ENCODE measurements around the gene ATE1.
A peak's percentile ranks its signal among the peaks of the same experiment; 100 is the strongest.
"Not testable (repeated sequence)": the region's sequence is repeated elsewhere in the genome, so short reads cannot be mapped to it uniquely, and the experiment has no call there.

Gene ATE1

DNA sequence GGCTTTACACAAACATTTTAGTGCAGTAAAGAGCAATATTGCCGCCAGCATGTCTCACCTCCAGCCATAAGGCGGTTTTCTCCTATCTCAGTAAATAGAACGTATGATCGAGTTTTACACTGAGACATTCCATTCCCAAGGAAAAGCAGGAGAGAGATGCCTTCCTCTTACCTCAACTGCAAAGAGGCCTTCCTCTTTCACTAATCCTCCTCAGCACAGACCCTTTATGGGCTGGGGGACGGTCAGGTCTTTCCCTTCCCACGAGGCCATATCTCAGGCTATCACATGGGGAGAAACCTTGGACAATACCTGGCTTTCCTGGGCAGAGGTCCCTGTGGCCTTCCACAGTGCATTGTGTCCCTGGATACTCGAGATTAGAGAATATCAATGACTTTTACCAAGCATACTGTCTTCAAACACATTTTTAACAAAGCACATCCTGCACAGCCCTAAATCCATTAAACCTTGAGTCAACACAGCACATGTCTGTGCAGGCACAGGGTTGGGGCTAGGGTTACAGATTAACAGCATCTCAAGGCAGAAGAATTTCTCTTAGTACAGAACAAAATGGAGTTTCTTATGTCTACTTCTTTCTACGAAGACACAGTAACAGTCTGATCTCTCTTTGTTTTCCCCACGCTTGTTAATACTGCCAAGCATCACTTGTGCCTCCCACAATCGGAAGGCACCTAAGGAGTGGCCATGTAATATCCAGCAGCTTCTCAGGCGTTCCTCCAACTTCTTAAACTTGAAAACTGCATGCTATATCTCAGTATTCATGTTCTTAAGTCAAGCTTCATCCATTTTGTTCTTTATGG, 2.6 kb upstream of the ATE1 start:
- DNase-seq (ENCODE audit: extremely low read depth in 1 of 2, low read depth in 1 of 2) = not testable (repeated sequence)

DNA sequence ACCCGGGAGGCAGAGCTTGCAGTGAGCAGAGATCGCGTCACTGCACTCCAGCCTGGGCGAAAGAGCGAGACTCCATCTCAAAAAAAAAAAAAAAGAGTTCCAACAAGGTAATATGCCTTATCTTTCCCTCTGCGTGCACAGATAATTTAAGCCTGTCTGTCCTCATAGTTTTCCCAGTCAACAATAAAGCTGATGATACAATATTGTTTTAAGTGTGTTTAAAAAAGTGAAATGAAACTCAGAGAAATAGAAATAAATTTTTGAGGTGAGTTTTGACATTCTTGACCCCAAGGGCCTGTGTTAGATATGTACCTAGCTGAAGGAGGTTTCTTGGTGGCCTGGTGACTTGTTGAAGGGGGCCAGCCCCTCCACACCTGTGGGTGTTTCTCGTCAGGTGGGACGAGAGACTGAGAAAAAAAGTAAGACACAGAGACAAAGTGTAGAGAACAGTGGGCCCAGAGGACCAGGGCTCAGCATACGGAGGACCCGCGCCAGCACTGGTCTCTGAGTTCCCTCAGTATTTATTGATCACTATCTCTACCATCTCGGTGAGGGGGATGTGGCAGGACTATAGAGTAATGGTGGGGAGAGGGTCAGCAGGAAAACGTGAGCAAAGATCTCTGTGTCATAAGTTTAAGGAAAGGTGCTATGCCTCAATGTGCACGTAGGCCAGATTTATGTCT, 1.9 kb upstream of the ATE1 start:
- not testable (repeated sequence) for DNase-seq (ENCODE audit: extremely low read depth in 1 of 2, low read depth in 1 of 2)

DNA sequence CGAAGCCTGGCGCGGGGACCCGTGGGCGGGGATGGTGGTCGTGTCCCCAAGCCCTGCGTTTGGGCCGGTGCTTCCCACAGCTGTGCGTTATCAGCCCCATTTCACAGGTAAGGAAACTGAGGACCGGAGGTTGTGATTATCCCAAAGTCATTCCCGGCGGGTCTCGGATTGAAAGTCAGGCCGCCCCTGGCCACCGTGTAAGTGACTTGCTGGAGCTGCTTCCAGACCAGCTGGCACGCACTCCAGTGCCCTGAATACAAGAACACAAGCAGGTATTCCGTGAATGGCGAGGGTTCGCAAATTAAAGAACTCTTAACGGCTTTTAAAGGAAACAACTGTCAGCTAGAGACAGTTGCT, 675 bp upstream of the ATE1 start:
- no peak for DNase-seq (ENCODE audit: extremely low read depth in 1 of 2, low read depth in 1 of 2)

DNA sequence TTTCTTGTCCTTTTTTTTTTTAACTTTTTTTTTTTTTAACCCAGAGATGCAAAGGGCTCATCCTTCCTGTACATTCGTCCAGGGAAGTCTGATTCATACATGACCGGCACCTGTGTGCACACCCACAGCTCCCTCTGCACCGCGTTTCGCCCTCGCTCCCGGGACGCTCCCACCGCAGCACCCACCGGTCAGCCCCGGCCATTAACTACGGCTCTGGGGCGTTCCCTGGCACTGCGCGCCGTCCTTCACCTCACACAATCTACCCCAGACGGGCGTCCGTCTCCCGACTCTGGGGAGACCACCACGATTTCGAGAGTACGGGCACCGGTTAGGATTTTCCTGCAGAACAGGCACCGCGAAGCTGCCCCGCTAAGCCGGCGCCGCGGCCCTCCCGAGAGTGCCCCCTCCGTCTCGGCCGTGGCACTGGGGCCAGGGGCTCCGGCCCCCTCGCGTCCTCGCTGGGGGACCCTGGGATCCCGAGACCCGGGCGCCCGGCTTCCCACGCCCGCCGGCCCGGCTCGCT, 452 bp downstream of the ATE1 start:
- peak in 1 of 2 donors; percentile 19 for DNase-seq (ENCODE audit: extremely low read depth in 1 of 2, low read depth in 1 of 2)

DNA sequence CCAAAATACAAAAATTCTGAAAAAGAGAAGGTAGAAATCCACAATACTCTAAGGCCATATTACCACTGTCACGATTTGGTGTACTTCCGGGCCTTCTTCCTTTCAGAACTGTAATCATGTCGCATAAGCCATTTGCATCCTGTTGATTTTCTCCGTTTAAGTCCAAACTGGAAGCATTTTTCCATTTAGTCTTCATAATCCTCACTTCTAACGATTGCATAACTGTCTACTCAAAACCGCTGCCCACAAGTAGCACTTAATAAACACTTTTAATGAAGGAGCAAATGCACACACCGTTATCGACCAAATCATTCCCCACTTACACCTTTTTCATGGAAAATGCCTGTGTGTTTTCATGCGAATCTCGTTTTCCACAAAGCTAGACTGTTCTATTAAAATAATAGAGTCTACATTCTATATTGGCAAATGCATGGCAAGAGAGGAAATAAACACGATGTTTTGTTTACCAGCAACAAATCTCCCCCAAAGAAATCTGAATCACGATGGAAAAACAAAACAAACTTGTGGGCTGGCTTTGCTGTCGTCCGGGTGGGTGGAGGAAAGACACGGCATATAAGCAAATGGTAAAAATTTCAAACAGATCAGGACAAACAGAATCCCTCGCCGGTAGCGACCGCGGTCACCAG, 1.0 kb downstream of the ATE1 start:
- no peak for DNase-seq (ENCODE audit: extremely low read depth in 1 of 2, low read depth in 1 of 2)

DNA sequence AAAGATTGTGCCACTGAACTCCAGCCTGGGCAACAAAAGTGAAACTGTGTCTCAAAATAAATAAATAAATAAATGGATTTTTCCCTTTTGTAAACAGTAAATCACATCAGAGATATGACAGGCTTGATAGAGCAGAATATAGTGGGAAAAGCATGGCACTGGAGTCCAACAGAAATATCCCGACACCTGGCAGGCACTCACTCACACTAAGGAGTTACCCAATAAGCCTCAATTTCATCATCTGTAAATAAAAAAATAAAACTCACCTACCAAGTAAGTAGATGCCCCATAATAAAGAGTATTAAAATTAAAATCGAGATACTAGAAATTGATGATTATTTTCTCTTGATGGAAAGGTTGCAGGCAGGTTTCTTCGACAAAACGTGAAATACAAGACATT, 1.7 kb downstream of the ATE1 start:
- no peak for DNase-seq (ENCODE audit: extremely low read depth in 1 of 2, low read depth in 1 of 2)

DNA sequence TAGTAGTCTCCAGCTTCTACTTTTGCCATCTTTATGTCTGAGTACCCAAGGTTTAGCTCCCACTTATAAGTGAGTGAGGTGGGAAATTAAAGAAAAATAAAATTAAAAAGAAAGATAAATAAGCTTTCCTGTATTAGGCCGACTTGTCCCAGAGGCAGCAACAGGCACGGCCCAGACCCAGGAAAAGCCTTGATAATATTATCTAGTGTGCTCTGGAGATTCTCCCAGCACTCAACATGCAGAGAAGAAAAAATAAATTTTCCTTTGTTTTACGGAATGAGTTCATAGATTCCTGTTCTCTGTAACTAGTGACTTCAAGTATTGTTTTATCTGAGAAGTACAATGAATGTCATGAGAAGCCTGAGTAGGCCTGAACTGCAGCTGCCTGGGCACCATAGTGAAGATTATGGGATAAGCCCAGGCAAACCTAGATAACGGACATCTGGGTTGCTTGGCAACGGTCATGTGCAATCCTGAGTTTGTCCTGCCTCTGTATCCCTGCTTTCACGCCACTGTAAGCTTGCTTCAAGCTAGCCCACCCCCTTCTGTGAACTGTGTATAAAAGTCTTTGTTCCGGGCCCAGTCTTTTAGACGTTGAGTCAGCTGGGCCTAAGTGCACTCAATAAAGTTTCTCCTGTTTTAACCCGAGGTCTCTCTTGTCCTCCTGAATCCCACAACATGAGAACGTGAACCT, 6.4 kb downstream of the ATE1 start:
- no peak for DNase-seq (ENCODE audit: extremely low read depth in 1 of 2, low read depth in 1 of 2)

DNA sequence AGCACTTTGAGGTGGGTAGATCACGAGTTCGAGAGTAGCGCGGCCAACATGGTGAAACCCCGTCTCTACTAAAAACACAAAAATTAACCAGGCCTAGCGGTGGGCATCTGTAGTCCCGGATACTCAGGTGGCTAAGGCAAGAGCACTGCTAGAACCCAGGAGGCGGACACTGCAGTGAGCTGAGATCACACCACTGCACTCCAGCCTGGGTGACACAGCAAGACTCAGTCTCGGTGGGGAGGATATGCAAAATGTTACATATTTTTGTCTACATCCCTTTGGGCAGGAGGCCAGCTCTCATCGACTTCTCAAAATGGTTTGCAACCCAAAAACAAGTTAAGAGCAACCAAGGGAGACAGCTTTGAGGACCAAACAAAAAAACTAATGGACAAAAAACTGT, 8.2 kb downstream of the ATE1 start:
- no peak for DNase-seq (ENCODE audit: extremely low read depth in 1 of 2, low read depth in 1 of 2)

DNA sequence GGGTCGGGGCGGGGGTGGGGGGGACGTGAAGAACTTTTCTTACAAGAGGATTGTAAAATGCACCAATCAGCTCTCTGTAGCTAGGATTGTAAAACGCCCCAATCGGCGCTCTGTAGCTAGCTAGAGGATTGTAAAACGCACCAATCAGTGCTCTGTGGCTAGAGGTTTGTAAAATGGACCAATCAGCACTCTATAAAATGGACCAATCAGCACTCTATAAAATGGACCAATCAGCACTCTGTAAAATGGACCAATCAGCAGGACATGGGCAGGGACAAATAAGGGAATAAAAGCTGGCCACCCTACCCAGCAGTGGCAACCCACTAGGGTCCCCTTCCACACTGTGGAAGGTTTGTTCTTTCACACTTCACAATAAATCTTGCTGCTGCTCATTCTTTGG, 9.0 kb downstream of the ATE1 start:
- not testable (repeated sequence) for DNase-seq (ENCODE audit: extremely low read depth in 1 of 2, low read depth in 1 of 2)

DNA sequence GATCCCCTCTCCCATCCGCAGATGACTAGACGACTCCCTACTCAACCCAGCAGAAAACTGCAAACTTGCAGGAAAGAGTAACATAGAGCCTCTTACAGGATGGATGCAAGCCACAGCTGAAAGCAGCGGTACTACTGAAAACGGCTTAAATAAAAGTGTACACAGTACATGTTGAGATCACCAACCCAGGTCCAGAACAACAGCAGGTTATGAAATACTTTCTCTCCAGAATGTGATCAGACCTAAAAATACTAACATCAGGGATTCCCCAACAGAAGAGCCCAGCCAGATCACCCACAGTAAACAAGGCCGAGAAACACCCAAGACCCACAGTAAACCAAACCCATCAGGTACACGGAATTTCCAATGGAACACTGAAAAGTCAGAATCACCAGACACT, 13.2 kb downstream of the ATE1 start:
- DNase-seq (ENCODE audit: extremely low read depth in 1 of 2, low read depth in 1 of 2) = no peak

DNA sequence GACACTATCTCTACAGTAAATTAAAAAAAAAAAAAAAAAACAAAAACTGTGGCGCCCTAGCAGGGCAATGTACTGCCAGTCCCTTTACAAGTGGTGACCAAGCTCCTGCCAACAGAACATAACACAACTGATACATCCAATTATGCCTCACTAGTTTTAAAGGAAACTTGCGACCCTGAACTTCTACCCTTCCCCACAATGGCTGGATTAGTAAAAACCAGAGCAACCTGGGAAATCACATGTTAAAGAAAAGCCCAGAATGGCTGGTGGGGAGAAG, 16.5 kb downstream of the ATE1 start:
- no peak for DNase-seq (ENCODE audit: extremely low read depth in 1 of 2, low read depth in 1 of 2)

DNA sequence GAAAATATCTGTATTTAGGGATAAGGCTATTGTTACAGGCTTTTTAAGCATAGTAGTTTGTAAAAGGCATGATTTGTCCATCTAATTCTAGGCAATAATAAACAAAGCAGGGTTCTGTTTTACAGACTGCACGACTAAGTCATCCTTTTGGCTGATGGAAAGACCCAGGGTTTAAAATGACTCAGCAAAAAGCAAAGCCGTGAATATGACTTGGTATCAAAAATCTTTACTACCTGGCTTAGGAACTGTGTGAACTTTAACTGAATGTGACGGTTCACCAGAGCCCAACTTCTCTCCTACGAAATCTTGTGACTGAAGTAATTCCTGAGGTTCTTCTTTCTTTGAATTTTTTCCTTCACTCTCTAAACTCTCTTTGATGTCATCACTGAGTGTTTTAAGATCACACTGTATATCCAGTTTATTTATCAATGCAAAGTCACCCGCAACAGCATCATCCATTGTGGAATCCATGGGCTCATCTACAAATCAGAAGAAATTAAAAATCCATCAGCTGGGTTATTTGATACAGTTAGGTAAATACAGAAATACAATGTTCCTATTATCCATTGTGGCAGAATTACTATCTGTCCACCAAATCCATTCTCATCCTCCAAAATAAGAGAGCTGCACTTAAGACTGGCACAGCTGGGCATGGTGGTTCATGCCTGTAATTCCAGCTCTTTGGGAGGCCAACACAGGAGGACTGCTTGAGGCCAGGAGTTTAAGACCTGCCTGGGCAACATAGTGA, 17.0 kb downstream of the ATE1 start:
- no peak for DNase-seq (ENCODE audit: extremely low read depth in 1 of 2, low read depth in 1 of 2)

DNA sequence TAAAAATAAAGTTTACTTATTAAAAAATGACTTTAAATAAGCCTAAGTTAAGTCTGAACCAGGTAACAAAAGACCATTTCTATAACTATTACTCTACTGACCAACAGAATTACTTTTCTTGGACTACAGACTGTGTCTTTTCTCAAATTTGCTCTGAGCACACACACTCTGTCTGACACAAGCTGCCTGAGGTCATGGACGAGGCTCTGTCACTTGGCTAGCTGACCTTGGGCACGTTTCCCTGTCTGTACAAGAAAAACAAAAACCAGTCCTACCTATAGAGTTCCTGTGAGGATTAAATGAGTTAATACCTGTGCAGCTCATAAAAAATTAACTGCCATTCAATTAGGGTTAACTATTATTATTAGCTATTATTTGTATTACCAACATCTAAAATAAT, 22.9 kb downstream of the ATE1 start:
- DNase-seq (ENCODE audit: extremely low read depth in 1 of 2, low read depth in 1 of 2) = no peak

DNA sequence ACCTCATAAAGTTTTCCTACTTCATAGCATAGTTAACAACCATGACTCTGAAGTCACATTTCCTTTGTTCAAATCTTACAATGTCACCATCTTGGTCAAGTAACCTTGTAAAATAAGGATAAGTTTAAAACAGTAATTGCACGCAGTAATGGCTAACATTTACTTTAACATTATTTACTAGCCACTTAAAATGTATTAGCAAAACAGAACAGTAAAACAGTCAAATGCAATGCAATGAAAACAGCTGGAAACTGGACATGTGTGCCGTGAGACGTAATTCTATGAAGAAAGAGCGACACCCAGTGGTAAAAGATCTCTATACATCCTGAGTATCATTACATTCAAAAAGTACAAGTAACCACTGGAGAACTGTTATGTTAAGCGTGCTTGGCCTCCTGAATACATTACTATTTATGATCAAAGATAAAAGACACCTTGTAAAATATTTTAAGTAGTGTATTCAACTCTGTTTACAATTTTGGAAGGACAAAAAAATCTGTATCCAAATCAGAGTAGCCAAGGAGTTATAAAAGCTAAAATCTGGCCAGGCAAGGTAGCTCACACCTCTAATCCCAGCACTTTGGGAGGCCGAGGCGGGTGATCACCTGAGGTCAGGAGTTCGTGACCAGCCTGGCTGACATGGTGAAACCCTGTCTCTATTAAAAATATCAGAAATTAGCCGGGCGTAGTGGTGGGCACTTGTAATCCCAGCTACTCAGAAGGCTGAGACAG, 27.2 kb downstream of the ATE1 start:
- no peak for DNase-seq (ENCODE audit: extremely low read depth in 1 of 2, low read depth in 1 of 2)

DNA sequence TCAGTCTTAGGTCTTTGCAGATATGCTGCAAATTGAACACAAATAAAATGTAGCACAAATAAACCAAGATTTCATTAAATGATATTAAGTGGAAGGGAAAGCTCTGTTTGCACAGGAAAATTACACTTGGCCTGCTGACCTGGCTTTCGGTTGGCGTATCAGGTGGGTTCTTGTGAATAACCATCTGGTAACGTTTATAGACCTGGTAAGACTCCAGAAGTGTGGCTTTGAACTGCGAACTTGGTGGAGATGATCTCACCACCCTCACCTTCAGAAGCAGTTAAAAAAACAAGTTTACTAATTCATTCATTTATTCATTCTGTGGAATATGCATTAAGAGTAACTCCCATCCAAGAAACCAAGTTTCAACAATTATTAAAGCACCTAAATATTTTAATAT, 28.1 kb downstream of the ATE1 start:
- no peak for DNase-seq (ENCODE audit: extremely low read depth in 1 of 2, low read depth in 1 of 2)

DNA sequence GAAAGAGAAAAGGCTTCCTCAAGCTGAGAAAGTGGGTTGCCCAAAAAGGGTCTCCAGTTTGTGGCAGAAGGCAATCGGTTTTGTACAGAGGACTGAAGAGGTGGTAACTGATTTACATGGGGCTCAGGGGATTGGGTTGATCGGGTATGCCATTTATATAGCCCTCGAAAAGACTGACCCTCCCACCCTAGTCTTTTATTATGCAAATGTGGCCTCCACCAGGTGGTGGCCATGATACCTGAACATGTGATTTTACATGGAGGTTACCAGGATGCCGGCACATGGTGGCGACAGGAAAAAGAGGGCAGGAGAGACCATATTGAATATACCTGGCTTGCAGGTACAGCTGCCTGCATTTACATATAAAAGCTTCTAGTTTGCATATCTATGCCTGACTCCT, 36.7 kb downstream of the ATE1 start:
- DNase-seq (ENCODE audit: extremely low read depth in 1 of 2, low read depth in 1 of 2) = no peak

DNA sequence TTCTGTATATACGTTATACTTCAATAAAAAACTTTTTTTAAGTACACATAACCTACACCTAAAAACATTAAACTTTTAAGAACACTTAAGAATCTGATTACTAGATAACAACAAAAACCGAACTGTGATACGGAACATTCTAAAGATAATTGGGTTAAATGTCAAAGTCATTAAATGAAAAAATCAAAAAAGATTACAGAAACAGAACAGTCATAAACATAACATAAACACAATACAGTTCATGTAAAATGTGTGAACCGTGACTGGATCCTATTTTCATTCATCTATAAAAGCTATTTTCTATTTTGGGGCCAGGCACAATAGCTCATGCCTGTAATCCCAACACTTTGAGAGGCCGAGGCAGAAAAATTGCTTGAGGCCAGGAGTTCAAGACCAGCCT, 38.6 kb downstream of the ATE1 start:
- DNase-seq (ENCODE audit: extremely low read depth in 1 of 2, low read depth in 1 of 2) = no peak

DNA sequence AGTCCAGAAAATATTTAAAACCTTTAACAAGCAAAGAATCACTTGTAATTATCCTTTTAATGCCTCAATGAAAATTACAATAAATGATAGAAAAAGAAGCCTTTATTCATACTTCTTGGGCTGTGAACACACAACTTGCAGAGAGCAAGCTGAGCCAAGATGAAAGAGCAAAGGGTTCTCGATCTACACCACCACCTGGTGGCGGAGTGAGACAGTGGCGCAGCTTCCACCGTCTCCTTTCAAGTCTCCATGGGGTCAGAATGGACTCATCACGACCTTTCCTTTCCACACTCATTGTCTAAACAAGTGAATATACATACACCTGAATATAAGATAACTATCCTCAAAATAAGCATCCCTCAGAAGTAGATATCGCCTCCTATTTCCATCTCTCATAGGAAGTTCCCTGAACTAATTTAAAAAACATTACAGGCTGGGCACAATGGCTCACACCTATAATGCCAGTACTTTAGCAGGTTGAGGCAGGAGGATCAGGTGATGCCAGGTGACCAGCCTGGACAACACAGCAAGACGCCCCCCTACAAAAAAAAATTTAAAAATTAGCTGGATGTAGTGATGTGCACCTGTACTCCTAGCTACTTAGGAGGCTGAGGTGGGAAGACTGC, 40.7 kb downstream of the ATE1 start:
- DNase-seq (ENCODE audit: extremely low read depth in 1 of 2, low read depth in 1 of 2) = peak; percentile 3 to 24

DNA sequence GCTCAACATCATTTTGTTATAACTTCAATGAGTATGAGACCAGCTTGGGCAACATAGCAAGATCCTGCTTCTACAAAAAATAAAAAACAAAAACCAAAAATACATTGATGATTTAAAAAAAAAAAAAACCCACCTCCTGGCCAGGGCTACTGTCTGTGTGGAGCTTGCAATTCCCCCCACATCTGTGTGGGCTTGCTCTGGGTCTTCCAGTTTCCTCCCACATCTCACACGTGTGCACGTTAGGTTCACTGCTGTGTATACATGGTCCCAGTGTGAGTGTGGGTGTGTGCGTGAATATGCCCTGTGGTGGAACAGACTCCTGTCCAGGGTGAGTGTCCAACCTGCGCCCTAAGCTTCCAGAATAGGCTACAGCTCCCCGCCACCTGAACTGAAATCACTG, 41.6 kb downstream of the ATE1 start:
- DNase-seq (ENCODE audit: extremely low read depth in 1 of 2, low read depth in 1 of 2) = no peak

DNA sequence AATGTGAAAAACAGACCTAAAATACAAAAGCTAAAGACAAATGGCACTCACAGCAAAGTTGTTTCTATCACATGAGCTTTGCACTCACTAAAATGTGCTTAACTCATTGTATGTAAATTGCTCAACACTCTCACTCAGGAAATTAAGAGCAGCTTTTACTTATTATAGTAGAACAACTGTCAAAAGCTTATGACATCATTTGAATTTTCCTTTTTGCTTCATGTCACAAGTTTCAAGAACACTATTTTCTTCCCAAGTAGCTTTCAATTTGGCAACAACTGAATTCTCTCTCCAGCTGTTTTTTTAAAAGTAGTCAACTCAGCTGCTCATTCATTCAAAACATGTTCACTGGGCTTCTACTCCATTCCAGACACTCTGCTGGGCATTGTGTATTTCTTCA, 46.9 kb downstream of the ATE1 start:
- no peak for DNase-seq (ENCODE audit: extremely low read depth in 1 of 2, low read depth in 1 of 2)
